Right lobe of liver (tissue), 6 donors: ENCODE results near the gene IRF2. TPM values are rescaled to one million over a fixed set of nuclear protein-coding genes. Genes with fewer than 3 reads are reported as not detected.
A peak's percentile ranks its signal among the peaks of the same experiment; 100 is the strongest.

Source experiments
- ATAC-seq, 4 donors: fragments of 200-7000 bp; cut with Tn5 transposase; one replicate each; pipeline ENCODE4 v1.9.1; 2020; ENCODE audit warnings: mild to moderate bottlenecking in 4 of 4, moderate library complexity in 4 of 4
- DNase-seq, 3 donors: peaks; one replicate each; pipeline ENCODE4 v3.0.0-alpha.2; 2020
- H3K27ac ChIP-seq, 3 donors: fragments of 200-600 bp; one replicate each; pipeline ENCODE4 v1.8.0; 2022
- H3K27me3 ChIP-seq, 2 donors: fragments of 200-600 bp; one replicate each; pipeline ENCODE4 v1.8.0; 2022
- H3K36me3 ChIP-seq, 4 donors: fragments of 200-600 bp; sonication (generic) in 1 of 4; one replicate each; pipeline versions ENCODE4 v1.5.1 to v1.8.0; 2017 to 2022; ENCODE audit warnings: control low read depth in 1 of 4
- H3K4me1 ChIP-seq, 4 donors: fragments of 200-600 bp; sonication (generic) in 1 of 4; one replicate each; pipeline versions ENCODE4 v1.5.1 to v1.8.0; 2017 to 2022; ENCODE audit warnings: control low read depth in 1 of 4
- H3K4me3 ChIP-seq, 3 donors: fragments of 200-600 bp; one replicate each; pipeline ENCODE4 v1.8.0; 2022
- H3K9me3 ChIP-seq, 4 donors: fragments of 200-600 bp; sonication (generic) in 1 of 4; one replicate each; pipeline versions ENCODE4 v1.5.1 to v1.8.0; 2017 to 2022; ENCODE audit warnings: control low read depth in 1 of 4
- POLR2A ChIP-seq: fragments of 450-650 bp; IDR thresholded peaks from one replicate; pipeline ENCODE4 v1.6.1; 2017; ENCODE audit warnings: antibody characterized with exemption, mild to moderate bottlenecking
- WGBS: methylation state at CpG from one replicate; pipeline ENCODE4 v1.1.6; 2018; ENCODE audit warnings: low coverage, low lambda C conversion rate; ENCODE audit not compliant: insufficient coverage; ENCODE audit errors: missing lambda C conversion rate; 5-methylcytosine and 5-hydroxymethylcytosine counted together
- intact Hi-C, 2 donors: fragments of 100-400 bp; cut with DNase I; formaldehyde crosslinking; loops; one replicate each; pipeline versions ENCODE4 v1.11.2 to v1.14.1; 2022
- total RNA-seq, 6 experiments: library from RNA; depleted of rRNA in 2 of 6; stranded (reverse); fragments of >200 nt in 2 of 6; fragmentation: NEBNext Ultra II Directional in 3 of 6; extraction: Animal tissue kit (Norgen Biotek cat#: 25700) in 3 of 6; gene quantifications; one replicate each; pipeline versions ENCODE4 v1.1.0 to v1.2.4, GENCODE V29; 2016 to 2023
- TF ChIP-seq, protein P1 (sequence below), 4 donors: fragments of 200-600 bp in 3 of 4; fragments of 450-650 bp in 1 of 4; IDR thresholded peaks; one replicate each; pipeline versions ENCODE4 v1.5.1 to v1.8.0; 2016 to 2022; ENCODE audit warnings: antibody characterized with exemption in 4 of 4, mild to moderate bottlenecking in 2 of 4
- donor health status: DM: no; HTN: yes; CAD: no.
- donor health status: DM: no; HTN: no; CAD: no.
- donor health status: DM: no; HTN: no; CAD: no.
- donor health status: DM: no; HTN: yes; CAD: no.
- donor health status: DM: no; HTN: yes; CAD: no.

The IRF2 gene
- total RNA-seq, 6 experiments from 2014 or later, result 16.9 to 29.0 (median 21.3) TPM

DNA sequence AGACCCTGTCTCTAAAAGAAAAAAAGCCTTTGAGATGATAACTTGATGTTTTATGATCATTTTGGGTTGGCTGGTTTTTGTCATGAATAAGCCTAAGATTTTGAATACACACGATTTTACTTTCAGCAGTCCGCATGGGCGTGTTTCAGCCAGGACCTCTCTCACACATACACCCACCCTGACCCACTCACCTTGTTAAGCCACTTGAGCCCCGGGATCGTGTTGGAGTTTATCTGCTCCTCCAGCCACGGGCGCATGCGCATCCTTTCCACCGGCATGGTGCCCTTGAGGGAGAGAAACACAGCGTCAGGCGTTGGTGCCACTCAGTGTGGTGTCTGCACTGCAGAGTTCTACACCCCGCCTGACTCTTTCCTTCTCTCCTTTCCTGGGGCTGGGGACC, 45.6 kb downstream of the IRF2 start:
- Histone ChIP-seq H3K27ac (no peak overlapping the region), H3K27me3 (no peaks in the 10 kb centered on the region), H3K4me3 (no peak overlapping the region), H3K9me3 (no peaks in the 10 kb centered on the region), H3K4me1 (peaks cover 0 to 17% (median 4%) of the 10 kb centered on the region in 4 donors), H3K36me3 (peaks cover 0 to 35% (median 17%) of the 10 kb centered on the region in 4 donors)
- ATAC-seq (no peak), DNase-seq (no peak)
- no peak for TF ChIP-seq POLR2A
- TF ChIP-seq, protein P1, sequence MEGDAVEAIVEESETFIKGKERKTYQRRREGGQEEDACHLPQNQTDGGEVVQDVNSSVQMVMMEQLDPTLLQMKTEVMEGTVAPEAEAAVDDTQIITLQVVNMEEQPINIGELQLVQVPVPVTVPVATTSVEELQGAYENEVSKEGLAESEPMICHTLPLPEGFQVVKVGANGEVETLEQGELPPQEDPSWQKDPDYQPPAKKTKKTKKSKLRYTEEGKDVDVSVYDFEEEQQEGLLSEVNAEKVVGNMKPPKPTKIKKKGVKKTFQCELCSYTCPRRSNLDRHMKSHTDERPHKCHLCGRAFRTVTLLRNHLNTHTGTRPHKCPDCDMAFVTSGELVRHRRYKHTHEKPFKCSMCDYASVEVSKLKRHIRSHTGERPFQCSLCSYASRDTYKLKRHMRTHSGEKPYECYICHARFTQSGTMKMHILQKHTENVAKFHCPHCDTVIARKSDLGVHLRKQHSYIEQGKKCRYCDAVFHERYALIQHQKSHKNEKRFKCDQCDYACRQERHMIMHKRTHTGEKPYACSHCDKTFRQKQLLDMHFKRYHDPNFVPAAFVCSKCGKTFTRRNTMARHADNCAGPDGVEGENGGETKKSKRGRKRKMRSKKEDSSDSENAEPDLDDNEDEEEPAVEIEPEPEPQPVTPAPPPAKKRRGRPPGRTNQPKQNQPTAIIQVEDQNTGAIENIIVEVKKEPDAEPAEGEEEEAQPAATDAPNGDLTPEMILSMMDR (IDR thresholded peaks at IDR 0.05), result no peak
- intact Hi-C loops, result no loop called here
- 90% methylated on average over 10 of the region's 12 CpGs for WGBS

DNA sequence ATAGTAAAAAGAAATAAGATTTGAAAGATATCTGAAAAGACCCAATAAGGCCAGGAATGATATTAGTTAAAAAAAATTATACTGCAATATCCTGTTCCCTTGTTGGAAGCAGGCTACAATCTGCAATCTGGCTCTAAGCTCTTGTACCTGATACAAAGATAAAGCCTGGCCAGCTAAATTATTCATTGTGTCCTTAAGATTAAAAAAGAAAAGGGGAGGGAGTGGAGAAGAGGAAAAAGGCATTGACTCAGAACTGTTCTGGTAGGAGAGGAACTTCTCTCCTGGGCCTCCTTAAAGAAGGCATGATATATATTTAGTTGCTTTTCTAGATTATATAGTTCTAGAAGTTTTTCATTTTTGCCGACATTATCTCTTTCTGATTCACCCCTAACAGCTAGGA, 46.7 kb downstream of the IRF2 start:
- TF ChIP-seq, protein P1 (IDR thresholded peaks at IDR 0.05), result no peak
- TF ChIP-seq POLR2A, result no peak
- H3K4me3 ChIP-seq, result no peak overlapping the region
- ATAC-seq (peak in 2 of 4 donors; percentile 42 to 44), DNase-seq (no peak)
- H3K27ac ChIP-seq, result no peak overlapping the region
- peaks cover 0 to 6% (median 0%) of the 10 kb centered on the region in 4 donors for H3K4me1 ChIP-seq
- WGBS, result 59% methylated on average over 1 of the region's 1 CpG
- no peaks in the 10 kb centered on the region for H3K27me3 ChIP-seq
- H3K9me3 ChIP-seq, result no peaks in the 10 kb centered on the region
- intact Hi-C loops, result no loop called here
- H3K36me3 ChIP-seq, result peaks cover 0 to 45% (median 20%) of the 10 kb centered on the region in 4 donors

DNA sequence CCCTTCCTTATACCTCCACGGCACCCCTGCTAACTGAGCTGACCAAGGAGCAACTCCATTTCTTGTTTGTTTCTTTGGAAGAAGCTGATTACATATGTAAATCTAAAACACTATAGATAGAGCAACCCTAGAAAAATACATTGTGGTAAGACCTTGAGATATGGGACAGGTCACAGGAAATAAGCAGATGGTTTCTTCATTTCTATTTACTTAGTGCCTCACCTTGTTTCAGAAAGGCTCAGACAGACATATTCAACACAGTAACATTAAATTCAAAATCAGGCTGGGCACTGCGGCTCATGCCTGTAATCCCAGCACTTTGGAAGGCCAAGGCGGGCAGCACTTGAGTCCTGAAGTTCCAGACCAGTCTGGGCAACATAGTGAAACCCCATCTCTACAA, 47.3 kb downstream of the IRF2 start:
- intact Hi-C loops, result no loop called here
- H3K27me3 ChIP-seq, result no peaks in the 10 kb centered on the region
- H3K4me3 ChIP-seq, result no peak overlapping the region
- H3K4me1 ChIP-seq, result peaks cover 0 to 4% (median 0%) of the 10 kb centered on the region in 4 donors
- no peak for TF ChIP-seq POLR2A
- TF ChIP-seq, protein P1 (IDR thresholded peaks at IDR 0.05), result no peak
- peaks cover 0 to 45% (median 20%) of the 10 kb centered on the region in 4 donors for H3K36me3 ChIP-seq
- no peak overlapping the region for H3K27ac ChIP-seq
- DNase-seq (no peak), ATAC-seq (no peak)
- 92% methylated on average over 3 of the region's 3 CpGs for WGBS
- no peaks in the 10 kb centered on the region for H3K9me3 ChIP-seq

DNA sequence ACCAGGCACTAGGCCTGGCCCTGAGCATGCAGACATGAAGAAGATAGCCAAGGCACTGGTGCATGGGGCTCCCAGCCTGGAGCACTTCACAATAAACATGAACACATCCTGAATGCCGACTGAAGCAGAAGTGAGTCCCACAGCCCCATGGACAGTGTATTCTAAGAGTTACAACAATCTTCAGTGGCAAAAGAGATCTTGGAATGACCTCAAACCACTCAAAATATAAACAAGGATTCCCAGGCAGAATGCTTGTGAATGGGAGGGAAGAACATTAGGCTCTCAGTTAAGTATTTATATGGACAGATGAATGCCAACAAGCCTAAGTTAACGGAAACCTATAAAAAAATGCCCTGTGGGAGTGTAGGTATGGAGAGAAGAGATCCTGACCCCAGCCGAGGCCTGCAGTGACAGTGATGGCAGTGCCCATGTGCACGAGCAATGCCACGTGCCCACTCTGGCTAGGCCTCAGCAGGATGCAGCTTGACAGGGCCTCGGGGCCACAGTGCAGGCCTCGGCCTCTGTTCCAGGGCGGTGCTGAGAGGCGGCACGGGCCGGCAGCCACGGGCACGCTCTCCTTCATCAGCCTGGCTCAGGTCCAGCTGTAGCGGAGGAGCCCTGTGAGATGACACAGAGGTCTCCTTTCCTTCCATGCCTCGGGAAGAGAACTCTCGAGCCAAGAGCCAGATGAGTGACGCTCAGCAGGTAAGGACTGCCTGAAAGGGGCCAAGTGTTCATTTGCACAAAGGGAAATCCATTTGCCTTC, 49.2 kb downstream of the IRF2 start:
- H3K4me3 ChIP-seq, result no peak overlapping the region
- H3K27ac ChIP-seq, result no peak overlapping the region
- ATAC-seq (peak; percentile 16 to 52 (median 42)), DNase-seq (no peak)
- peaks cover 0 to 4% (median 0%) of the 10 kb centered on the region in 4 donors for H3K4me1 ChIP-seq
- peaks cover 0 to 45% (median 20%) of the 10 kb centered on the region in 4 donors for H3K36me3 ChIP-seq
- no peaks in the 10 kb centered on the region for H3K27me3 ChIP-seq
- 60% methylated on average over 8 of the region's 17 CpGs for WGBS
- TF ChIP-seq POLR2A, result no peak
- TF ChIP-seq, protein P1 (IDR thresholded peaks at IDR 0.05), result no peak
- no peaks in the 10 kb centered on the region for H3K9me3 ChIP-seq
- intact Hi-C loops, result no loop called here
